Kidney epithelial cell (primary cell): Measurements from ENCODE around the gene LRRC8B. TPM values are rescaled to one million over a fixed set of nuclear protein-coding genes. Genes with fewer than 3 reads are reported as not detected.

ENCODE experiments used
- DNase-seq: peaks from one replicate; pipeline ENCODE4 v3.0.0-alpha.2; 2010; ENCODE audit warnings: low read depth
- H3K27me3 ChIP-seq: 2 replicates; pipeline ENCODE4 v1.6.0; 2011; ENCODE audit warnings: low read length; ENCODE audit not compliant: control insufficient read depth, insufficient read depth
- H3K36me3 ChIP-seq: 2 replicates; pipeline ENCODE4 v1.5.1; 2011; ENCODE audit warnings: low read length; ENCODE audit not compliant: control insufficient read depth, insufficient read depth
- H3K4me3 ChIP-seq: 2 replicates; pipeline ENCODE4 v1.5.1; 2011; ENCODE audit warnings: low read depth, mild to moderate bottlenecking, control low read depth, low read length
- CTCF ChIP-seq: IDR thresholded peaks from 2 replicates; pipeline ENCODE4 v1.5.1; 2011; ENCODE audit warnings: mild to moderate bottlenecking, moderate library complexity, low read length, control low read depth, inconsistent platforms; ENCODE audit not compliant: insufficient read depth, poor library complexity, severe bottlenecking
- total RNA-seq: library from RNA; depleted of rRNA; stranded (reverse); fragments of >200 nt; gene quantifications from 2 replicates; pipeline ENCODE4 v1.2.3, GENCODE V29; 2015

Gene LRRC8B
- total RNA-seq, 1 donor from 2014 or later, result 8.9 TPM

- Histone ChIP-seq H3K27me3 (no peaks in the 10 kb centered on the region), H3K4me3 (no peak overlapping the region), H3K36me3 (no peaks in the 10 kb centered on the region)
- no peak for TF ChIP-seq CTCF
- no peak for DNase-seq
Observed at GRCh38 chr1:89635825-89636815, 111.5 kb downstream of the LRRC8B start.

- TF ChIP-seq CTCF, result no peak
- Histone ChIP-seq H3K36me3 (no peaks in the 10 kb centered on the region), H3K27me3 (no peaks in the 10 kb centered on the region), H3K4me3 (no peak overlapping the region)
- no peak for DNase-seq
Observed at GRCh38 chr1:89637496-89637895, 112.9 kb downstream of the LRRC8B start.

GRCh38 chr1:89640440-89640839 is 115.8 kb downstream of the LRRC8B start:
- DNase-seq, result no peak
- no peak overlapping the region for H3K4me3 ChIP-seq
- TF ChIP-seq CTCF, result no peak
- H3K36me3 ChIP-seq, result no peaks in the 10 kb centered on the region
- H3K27me3 ChIP-seq, result no peaks in the 10 kb centered on the region

- Histone ChIP-seq H3K4me3 (no peak overlapping the region), H3K27me3 (no peaks in the 10 kb centered on the region), H3K36me3 (no peaks in the 10 kb centered on the region)
- no peak for DNase-seq
- TF ChIP-seq CTCF, result no peak
Observed at GRCh38 chr1:89641781-89642180, 117.2 kb downstream of the LRRC8B start.

- Histone ChIP-seq H3K36me3 (no peaks in the 10 kb centered on the region), H3K4me3 (no peak overlapping the region), H3K27me3 (no peaks in the 10 kb centered on the region)
- DNase-seq, result no peak
- no peak for TF ChIP-seq CTCF
Observed at GRCh38 chr1:89643577-89643976, 118.9 kb downstream of the LRRC8B start.
